SU-DHL-6 (cell line): ENCODE measurements around the gene IDS.

Experiments
- H2AFZ ChIP-seq: fragments of 200-600 bp; sonication (generic); 2 replicates; pipeline ENCODE4 v1.6.1; 2014; ENCODE audit warnings: low read depth, mild to moderate bottlenecking, moderate library complexity, mixed read lengths, antibody characterized with exemption, low read length; ENCODE audit not compliant: severe bottlenecking
- H3F3A ChIP-seq: fragments of 200-600 bp; shearing (Covaris generic); 2 replicates; pipeline ENCODE4 v1.6.0; 2016; ENCODE audit warnings: antibody characterized with exemption, mild to moderate bottlenecking; ENCODE audit not compliant: insufficient read depth
- H3K27ac ChIP-seq: fragments of 200-600 bp; sonication (generic); 2 replicates; pipeline ENCODE4 v1.5.1; 2016; ENCODE audit warnings: low read depth, mild to moderate bottlenecking, low read length, moderate library complexity, mixed read lengths
- H3K27me3 ChIP-seq: fragments of 200-600 bp; sonication (generic), shearing (Covaris generic); 2 replicates; pipeline ENCODE4 v1.6.0; 2014; ENCODE audit warnings: mild to moderate bottlenecking, low read length
- H3K36me3 ChIP-seq: fragments of 200-600 bp; sonication (generic); 2 replicates; pipeline ENCODE4 v1.6.1; 2014; ENCODE audit warnings: mild to moderate bottlenecking, low read length, mixed read lengths
- H3K4me2 ChIP-seq: fragments of 300-600, 200-600 bp; shearing (Covaris generic), sonication (generic); 2 replicates; pipeline ENCODE4 v1.6.0; 2014; ENCODE audit warnings: low read length, low read depth, mild to moderate bottlenecking; ENCODE audit not compliant: poor library complexity, severe bottlenecking
- H3K4me3 ChIP-seq: fragments of 200-600 bp; sonication (generic); 2 replicates; pipeline ENCODE4 v1.5.1; 2014; ENCODE audit warnings: antibody characterized with exemption, low read length, mild to moderate bottlenecking, mixed read lengths; ENCODE audit not compliant: insufficient read depth, poor library complexity, severe bottlenecking
- H3K79me2 ChIP-seq: fragments of 200-600 bp; sonication (generic); 2 replicates; pipeline ENCODE4 v1.6.1; 2014; ENCODE audit warnings: mild to moderate bottlenecking, low read length, moderate library complexity; ENCODE audit not compliant: insufficient read depth
- H3K9ac ChIP-seq: fragments of 200-600 bp; sonication (generic); 2 replicates; pipeline ENCODE4 v1.7.0; 2014; ENCODE audit warnings: mild to moderate bottlenecking, low read length
- H3K9me2 ChIP-seq: fragments of 200-600 bp; sonication (generic); replicated peaks from 2 replicates; pipeline ENCODE4 v1.6.1; 2014; ENCODE audit warnings: low read length; ENCODE audit not compliant: insufficient read depth
- H3K9me3 ChIP-seq: fragments of 200-600 bp; sonication (generic); 2 replicates; pipeline ENCODE4 v1.6.1; 2014; ENCODE audit warnings: low read length, mixed read lengths; ENCODE audit not compliant: insufficient read depth
- H4K20me1 ChIP-seq: fragments of 200-600 bp; sonication (generic); 2 replicates; pipeline ENCODE4 v1.6.1; 2014; ENCODE audit warnings: low read depth, mild to moderate bottlenecking, antibody characterized with exemption, low read length, moderate library complexity, mixed read lengths
- EZH2phosphoT487 ChIP-seq: fragments of 200-600 bp; sonication (generic), shearing (Covaris generic); conservative IDR thresholded peaks from 2 replicates; pipeline ENCODE4 v1.6.1; 2018; ENCODE audit warnings: mild to moderate bottlenecking, antibody characterized with exemption, low read length, moderate library complexity, mixed read lengths
- TF ChIP-seq, protein P1 (sequence below): fragments of 200-600 bp; sonication (generic); IDR thresholded peaks from one replicate; pipeline ENCODE4 v1.5.1; 2017; ENCODE audit warnings: antibody characterized with exemption, mild to moderate bottlenecking, low read length, moderate library complexity; ENCODE audit not compliant: insufficient read depth, poor library complexity, severe bottlenecking

The IDS gene

DNA sequence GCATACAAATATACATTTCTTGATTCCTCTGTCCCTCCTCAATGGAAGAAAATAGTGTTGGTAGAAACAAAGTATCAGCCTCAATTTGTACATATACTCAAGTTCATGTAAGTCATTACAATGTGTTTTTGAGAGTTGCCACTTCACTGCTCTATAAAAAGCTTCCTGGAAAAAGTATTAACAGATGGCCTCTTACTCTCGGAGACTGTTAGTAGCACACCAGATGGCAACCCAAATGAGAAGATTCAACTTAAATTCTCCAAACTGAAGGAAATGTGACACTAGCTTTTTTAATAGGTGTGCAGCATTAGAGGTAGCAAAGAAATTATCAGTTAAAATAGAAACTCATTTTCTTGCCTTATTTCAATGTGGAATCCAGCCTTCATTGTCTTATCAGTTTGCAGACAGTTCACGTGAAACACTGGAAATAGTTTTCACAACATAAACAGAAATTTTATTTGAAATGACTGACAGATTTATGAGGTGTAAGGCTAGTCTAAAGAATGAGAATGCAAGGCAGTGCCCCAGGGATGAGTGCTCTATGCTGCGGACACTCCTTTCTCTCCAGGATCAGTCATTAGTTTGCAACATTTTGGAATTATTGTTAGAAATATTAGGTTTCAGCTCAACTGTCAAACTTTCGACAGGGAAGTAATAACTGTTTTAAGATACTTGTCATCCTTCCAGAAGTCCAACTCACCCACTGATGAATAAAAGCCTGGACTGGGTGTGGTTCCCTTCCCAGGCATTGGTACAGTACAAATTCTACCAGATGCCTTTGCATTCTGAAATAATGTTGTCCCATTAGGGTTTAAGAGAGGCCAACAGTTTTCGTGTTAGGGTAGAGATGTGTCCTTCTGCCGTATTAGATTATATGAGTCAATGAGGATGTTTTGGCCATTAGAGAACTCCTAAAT lies 50.9 kb downstream of the IDS start:
- Histone ChIP-seq H3K36me3 (no peaks in the 10 kb centered on the region), H3F3A (no peaks in the 10 kb centered on the region), H3K9ac (no peak overlapping the region), H4K20me1 (no peaks in the 10 kb centered on the region), H3K9me2 (no peaks in the 10 kb centered on the region), H3K4me3 (no peak overlapping the region), H2AFZ (no peak overlapping the region), H3K27ac (no peak overlapping the region), H3K79me2 (no peaks in the 10 kb centered on the region), H3K9me3 (no peaks in the 10 kb centered on the region), H3K4me2 (no peak overlapping the region), H3K27me3 (no peaks in the 10 kb centered on the region)
- no peak for TF ChIP-seq EZH2phosphoT487
- TF ChIP-seq, protein P1, sequence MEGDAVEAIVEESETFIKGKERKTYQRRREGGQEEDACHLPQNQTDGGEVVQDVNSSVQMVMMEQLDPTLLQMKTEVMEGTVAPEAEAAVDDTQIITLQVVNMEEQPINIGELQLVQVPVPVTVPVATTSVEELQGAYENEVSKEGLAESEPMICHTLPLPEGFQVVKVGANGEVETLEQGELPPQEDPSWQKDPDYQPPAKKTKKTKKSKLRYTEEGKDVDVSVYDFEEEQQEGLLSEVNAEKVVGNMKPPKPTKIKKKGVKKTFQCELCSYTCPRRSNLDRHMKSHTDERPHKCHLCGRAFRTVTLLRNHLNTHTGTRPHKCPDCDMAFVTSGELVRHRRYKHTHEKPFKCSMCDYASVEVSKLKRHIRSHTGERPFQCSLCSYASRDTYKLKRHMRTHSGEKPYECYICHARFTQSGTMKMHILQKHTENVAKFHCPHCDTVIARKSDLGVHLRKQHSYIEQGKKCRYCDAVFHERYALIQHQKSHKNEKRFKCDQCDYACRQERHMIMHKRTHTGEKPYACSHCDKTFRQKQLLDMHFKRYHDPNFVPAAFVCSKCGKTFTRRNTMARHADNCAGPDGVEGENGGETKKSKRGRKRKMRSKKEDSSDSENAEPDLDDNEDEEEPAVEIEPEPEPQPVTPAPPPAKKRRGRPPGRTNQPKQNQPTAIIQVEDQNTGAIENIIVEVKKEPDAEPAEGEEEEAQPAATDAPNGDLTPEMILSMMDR, result no peak

DNA sequence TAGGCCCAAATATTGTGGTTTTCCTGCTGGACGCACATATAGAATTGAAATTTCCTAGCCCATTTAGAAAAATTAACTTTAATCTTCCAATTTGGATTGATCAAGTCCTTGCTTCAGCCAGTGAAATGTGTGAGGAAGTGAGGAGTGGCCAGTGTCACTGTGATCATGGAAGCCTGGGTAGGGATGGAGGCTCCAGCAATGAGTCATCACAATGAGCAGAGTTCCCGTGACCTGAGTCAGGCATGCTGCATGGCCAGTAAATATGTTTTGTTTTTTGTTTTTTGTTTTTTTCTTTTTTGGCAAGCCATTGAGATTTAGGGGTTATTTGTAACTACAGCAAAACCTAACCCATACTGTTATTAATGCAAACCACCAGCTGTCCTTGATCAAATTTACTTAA lies 52.1 kb downstream of the IDS start:
- Histone ChIP-seq H3K27me3 (no peaks in the 10 kb centered on the region), H3K4me3 (no peak overlapping the region), H3K9me2 (no peaks in the 10 kb centered on the region), H3F3A (no peaks in the 10 kb centered on the region), H3K27ac (no peak overlapping the region), H2AFZ (no peak overlapping the region), H3K36me3 (no peaks in the 10 kb centered on the region), H3K9ac (no peak overlapping the region), H4K20me1 (no peaks in the 10 kb centered on the region), H3K79me2 (no peaks in the 10 kb centered on the region), H3K4me2 (no peak overlapping the region), H3K9me3 (no peaks in the 10 kb centered on the region)
- TF ChIP-seq, protein P1, result no peak
- TF ChIP-seq EZH2phosphoT487, result no peak

DNA sequence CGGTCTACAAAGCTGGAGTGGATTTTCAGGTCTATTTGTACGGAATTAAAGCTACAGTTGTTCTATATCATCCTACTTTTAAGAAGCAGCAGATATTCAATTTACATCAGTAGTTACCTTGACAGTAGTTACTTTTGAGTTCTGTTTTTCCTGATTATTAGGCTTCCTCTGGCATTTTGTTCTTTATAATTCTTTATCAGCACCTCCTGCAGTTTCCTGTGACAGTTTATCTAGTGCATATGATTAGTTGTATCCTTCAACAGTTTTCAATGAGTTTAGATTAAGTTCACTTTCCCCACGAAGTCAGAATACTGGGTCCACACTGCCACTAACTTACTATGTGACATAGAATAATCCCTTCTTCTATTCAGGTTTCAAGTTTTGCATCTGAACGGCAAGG lies 71.7 kb downstream of the IDS start:
- H3K27me3 ChIP-seq, result no peaks in the 10 kb centered on the region
- H3K9me3 ChIP-seq, result no peaks in the 10 kb centered on the region
- H3K27ac ChIP-seq, result no peak overlapping the region
- H3K9me2 ChIP-seq, result no peaks in the 10 kb centered on the region
- H3K9ac ChIP-seq, result no peak overlapping the region
- H3K4me2 ChIP-seq, result no peak overlapping the region
- no peaks in the 10 kb centered on the region for H3K79me2 ChIP-seq
- no peak overlapping the region for H3K4me3 ChIP-seq
- H3K36me3 ChIP-seq, result no peaks in the 10 kb centered on the region
- H4K20me1 ChIP-seq, result no peaks in the 10 kb centered on the region
- H2AFZ ChIP-seq, result no peak overlapping the region
- TF ChIP-seq, protein P1, result no peak
- no peak for TF ChIP-seq EZH2phosphoT487
- H3F3A ChIP-seq, result no peaks in the 10 kb centered on the region
